ENCODE measurements around the gene CACNA2D2. TPM values are rescaled to one million over a fixed set of nuclear protein-coding genes. Genes with fewer than 3 reads are reported as not detected.

CACNA2D2 gene
- total and polyA plus RNA-seq, 2 of the 8 experiments (the other 6 are each of a cell fraction or from before 2014, with no cell fraction given): 14.1 to 25.0 TPM

DNA sequence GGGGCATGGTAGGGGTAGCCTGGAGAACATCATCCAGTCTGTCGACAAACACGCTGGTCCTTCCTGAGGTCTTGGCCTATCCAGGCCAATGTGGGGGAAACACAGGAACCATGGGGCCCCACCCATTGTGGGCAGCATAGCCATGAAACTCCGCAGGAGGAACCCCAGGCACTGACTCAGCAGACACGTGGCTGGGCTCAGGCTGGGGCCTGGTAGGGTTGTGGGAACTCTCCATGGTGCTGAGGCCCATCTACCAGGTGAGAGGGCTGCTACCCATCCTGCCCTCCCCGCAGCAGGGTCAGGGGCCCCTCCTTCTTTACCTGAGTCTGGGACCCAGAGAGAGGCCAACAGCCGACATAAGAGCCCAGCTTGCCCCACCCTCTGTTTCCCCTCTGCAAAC is 22.6 kb upstream of the CACNA2D2 start:
- Histone ChIP-seq H2BK20ac (ENCODE audit: low read length) (no peak overlapping the region), H2BK15ac (ENCODE audit: low read length) (no peak overlapping the region), H2AK5ac (ENCODE audit: low read depth, low read length) (no peak overlapping the region), H3K79me2 (ENCODE audit: control insufficient read depth in 1 of 2, insufficient read depth in 2 of 2, low read length in 2 of 2) (no peaks in the 10 kb centered on the region), H3K9me3 (ENCODE audit: insufficient read depth in 2 of 2, low read depth in 1 of 2, low read length in 1 of 2) (no peaks in the 10 kb centered on the region), H3K4ac (replicated peaks; ENCODE audit: insufficient read length, low read depth, low read length) (no peak overlapping the region), H3K36me3 (ENCODE audit: control insufficient read depth in 2 of 4, insufficient read depth in 4 of 4, low read length in 3 of 4) (no peaks in the 10 kb centered on the region), H3K23me2 (ENCODE audit: low read depth, low read length) (peaks cover 1% of the 10 kb centered on the region; the same call in 1 of the 2 replicates), H3K27me3 (replicated peaks in 1 of 4; ENCODE audit: control insufficient read depth in 3 of 4, extremely low read depth in 1 of 4, insufficient read depth in 3 of 4, low read length in 3 of 4) (peaks cover 0 to 9% (median 5%) of the 10 kb centered on the region in 4 experiments; a peak in 5 of 7 replicates), H3K4me3 (ENCODE audit: extremely low read depth in 1 of 4, insufficient read depth in 2 of 4, low read depth in 3 of 4, low read length in 4 of 4) (no peak overlapping the region), H4K5ac (ENCODE audit: insufficient read length, low read depth, low read length) (no peak overlapping the region), H2BK12ac (ENCODE audit: low read depth, low read length) (0 out of 2 replicates have a peak overlapping the region, but pooled peaks have one; percentile 10), H2BK5ac (ENCODE audit: low read depth, low read length) (no peak overlapping the region), H3K27ac (ENCODE audit: low read depth, low read length) (no peak overlapping the region), H2BK120ac (replicated peaks; ENCODE audit: low read depth, low read length) (no peak overlapping the region), H3K56ac (replicated peaks; ENCODE audit: insufficient read length, low read depth, low read length) (no peak overlapping the region), H3K23ac (ENCODE audit: insufficient read length) (no peak overlapping the region), H3K79me1 (ENCODE audit: low read depth, low read length) (no peaks in the 10 kb centered on the region), H3K14ac (ENCODE audit: insufficient read length) (no peak overlapping the region), H3K4me1 (replicated peaks in 1 of 4; ENCODE audit: control insufficient read depth in 3 of 4, insufficient read depth in 4 of 4, low read length in 3 of 4) (peaks cover 3 to 37% (median 21%) of the 10 kb centered on the region in 4 experiments), H4K8ac (ENCODE audit: extremely low read depth, insufficient read depth, low read length) (no peak overlapping the region), H4K20me1 (replicated peaks in 1 of 2; ENCODE audit: control insufficient read depth in 1 of 2, insufficient read depth in 2 of 2, low read length in 2 of 2) (no peaks in the 10 kb centered on the region), H3K4me2 (ENCODE audit: insufficient read depth in 1 of 2, low read depth in 2 of 2, low read length in 2 of 2) (no peak overlapping the region), H3K9ac (replicated peaks in 1 of 4; ENCODE audit: extremely low read depth in 1 of 4, low read depth in 3 of 4, low read length in 3 of 4) (no peak overlapping the region), H3K18ac (ENCODE audit: extremely low read depth, low read length) (no peak overlapping the region; the same call in 1 of the 2 replicates), H2AFZ (ENCODE audit: low read length) (no peak overlapping the region), H4K91ac (replicated peaks; ENCODE audit: insufficient read length, low read length) (no peak overlapping the region)
- 62% methylated on average over 6 of the region's 6 CpGs; no CpG with 5 or more reads in 1 of the 2 experiments for WGBS, 2 experiments (ENCODE audit: extremely low coverage in 1 of 2, insufficient coverage in 1 of 2, insufficient read length in 1 of 2, insufficient replicate concordance in 2 of 2, low coverage in 1 of 2, low lambda C conversion rate in 2 of 2, missing lambda C conversion rate in 1 of 2)
- ChIA-PET CTCF (ENCODE audit: partially characterized antibody) (interaction anchor here (0.9 to 9.1 kb wide), 6 partner anchors 9 to 145 kb away, joined by 3 to 129 read pairs (median 4); no protein-coding TSS in a partner anchor), POLR2A (ENCODE audit: partially characterized antibody) (interaction anchor here (1.0 kb wide), 1 partner anchor 130 kb away, joined by 3 read pairs; no protein-coding TSS in a partner anchor)
- peak; percentile 68 for FAIRE-seq
- DNase-seq (ENCODE audit: low read depth in 1 of 2, low spot score in 2 of 2): peak in 1 of 2 experiments; percentile 87
- TF ChIP-seq BACH1 (IDR thresholded peaks at IDR 0.05; ENCODE audit: low read length) (peak; percentile 94), SIN3A (conservative IDR thresholded peaks at IDR 0.05 in 1 of 2, IDR thresholded peaks at IDR 0.05 in 1 of 2; ENCODE audit: low read depth in 1 of 2, low read length in 2 of 2) (peak; percentile 99 to 100), POU5F1 (IDR thresholded peaks at IDR 0.05; ENCODE audit: low read depth, low read length) (no peak), CREB1 (IDR thresholded peaks at IDR 0.05) (peak; percentile 46; the same call in 1 of the 2 replicates), FOSL1 (IDR thresholded peaks at IDR 0.05; ENCODE audit: insufficient read depth, low read depth, low read length) (no peak), MAFK (IDR thresholded peaks at IDR 0.05; ENCODE audit: low read depth, low read length) (peak; percentile 78; the same call in 1 of the 2 replicates), E2F6 (IDR thresholded peaks at IDR 0.05) (peak; percentile 73), ATF2 (IDR thresholded peaks at IDR 0.05; ENCODE audit: low read length) (no peak), SIRT6 (IDR thresholded peaks at IDR 0.05; ENCODE audit: low read length) (no peak)
- TF ChIP-seq, protein P1, sequence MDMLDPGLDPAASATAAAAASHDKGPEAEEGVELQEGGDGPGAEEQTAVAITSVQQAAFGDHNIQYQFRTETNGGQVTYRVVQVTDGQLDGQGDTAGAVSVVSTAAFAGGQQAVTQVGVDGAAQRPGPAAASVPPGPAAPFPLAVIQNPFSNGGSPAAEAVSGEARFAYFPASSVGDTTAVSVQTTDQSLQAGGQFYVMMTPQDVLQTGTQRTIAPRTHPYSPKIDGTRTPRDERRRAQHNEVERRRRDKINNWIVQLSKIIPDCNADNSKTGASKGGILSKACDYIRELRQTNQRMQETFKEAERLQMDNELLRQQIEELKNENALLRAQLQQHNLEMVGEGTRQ (IDR thresholded peaks at IDR 0.05; ENCODE audit: low read length): 0 out of 2 replicates have a peak, but pooled peaks have one; percentile 24

All from H1 (cell line).